Measurements from ENCODE around the gene ETNK1. TPM values are rescaled to one million over a fixed set of nuclear protein-coding genes. Genes with fewer than 3 reads are reported as not detected.
"Not testable (repeated sequence)": the region's sequence is repeated elsewhere in the genome, so short reads cannot be mapped to it uniquely, and the experiment has no call there.

The ETNK1 gene
- total RNA-seq, 1 donor from 2014 or later, result 105 TPM

- H3K9me3 Mint-ChIP-seq, result no peaks in the 10 kb centered on the region
- H3K36me3 Mint-ChIP-seq, result no peaks in the 10 kb centered on the region
- H3K4me1 Mint-ChIP-seq, result peaks cover 2% of the 10 kb centered on the region
- H3K27me3 Mint-ChIP-seq (ENCODE audit: low read depth), result no peaks in the 10 kb centered on the region
- TF ChIP-seq, protein P1, sequence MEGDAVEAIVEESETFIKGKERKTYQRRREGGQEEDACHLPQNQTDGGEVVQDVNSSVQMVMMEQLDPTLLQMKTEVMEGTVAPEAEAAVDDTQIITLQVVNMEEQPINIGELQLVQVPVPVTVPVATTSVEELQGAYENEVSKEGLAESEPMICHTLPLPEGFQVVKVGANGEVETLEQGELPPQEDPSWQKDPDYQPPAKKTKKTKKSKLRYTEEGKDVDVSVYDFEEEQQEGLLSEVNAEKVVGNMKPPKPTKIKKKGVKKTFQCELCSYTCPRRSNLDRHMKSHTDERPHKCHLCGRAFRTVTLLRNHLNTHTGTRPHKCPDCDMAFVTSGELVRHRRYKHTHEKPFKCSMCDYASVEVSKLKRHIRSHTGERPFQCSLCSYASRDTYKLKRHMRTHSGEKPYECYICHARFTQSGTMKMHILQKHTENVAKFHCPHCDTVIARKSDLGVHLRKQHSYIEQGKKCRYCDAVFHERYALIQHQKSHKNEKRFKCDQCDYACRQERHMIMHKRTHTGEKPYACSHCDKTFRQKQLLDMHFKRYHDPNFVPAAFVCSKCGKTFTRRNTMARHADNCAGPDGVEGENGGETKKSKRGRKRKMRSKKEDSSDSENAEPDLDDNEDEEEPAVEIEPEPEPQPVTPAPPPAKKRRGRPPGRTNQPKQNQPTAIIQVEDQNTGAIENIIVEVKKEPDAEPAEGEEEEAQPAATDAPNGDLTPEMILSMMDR (IDR thresholded peaks at IDR 0.05; ENCODE audit: unreplicated experiment), result no peak
- DNase-seq (ENCODE audit: low spot score in 2 of 2, unreplicated experiment in 2 of 2), result no peak
- H3K4me3 Mint-ChIP-seq, result no peak overlapping the region
- no peak overlapping the region for H3K27ac Mint-ChIP-seq
Observed at GRCh38 chr12:22588817-22589216, 36.2 kb upstream of the ETNK1 start.

DNA sequence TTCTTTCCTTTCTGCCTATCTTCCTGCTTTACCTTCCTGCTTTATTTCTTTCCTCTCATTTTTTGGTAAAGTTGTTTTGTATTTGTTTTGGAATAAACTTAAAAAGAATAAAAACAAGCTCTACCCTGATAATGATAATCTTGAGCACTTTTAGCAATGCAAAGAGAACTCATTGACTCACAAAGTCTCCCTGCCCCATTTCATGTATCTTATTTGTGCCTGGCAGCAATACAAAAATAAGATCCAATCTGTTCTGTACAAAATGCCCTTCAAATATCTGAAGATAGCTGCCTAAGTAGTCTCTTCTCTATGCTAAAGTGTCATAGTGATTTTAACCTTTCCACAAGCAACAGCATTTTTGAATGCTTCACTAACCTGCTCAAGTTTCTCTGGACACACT lies 31.1 kb upstream of the ETNK1 start:
- DNase-seq (ENCODE audit: low spot score in 2 of 2, unreplicated experiment in 2 of 2), result no peak
- no peaks in the 10 kb centered on the region for H3K9me3 Mint-ChIP-seq
- H3K27me3 Mint-ChIP-seq (ENCODE audit: low read depth), result no peaks in the 10 kb centered on the region
- no peaks in the 10 kb centered on the region for H3K36me3 Mint-ChIP-seq
- peaks cover 2% of the 10 kb centered on the region for H3K4me1 Mint-ChIP-seq
- no peak overlapping the region for H3K27ac Mint-ChIP-seq
- TF ChIP-seq, protein P1 (IDR thresholded peaks at IDR 0.05; ENCODE audit: unreplicated experiment), result no peak
- H3K4me3 Mint-ChIP-seq, result no peak overlapping the region

- H3K36me3 Mint-ChIP-seq; H3K27ac Mint-ChIP-seq; DNase-seq (ENCODE audit: low spot score in 2 of 2, unreplicated experiment in 2 of 2); H3K27me3 Mint-ChIP-seq (ENCODE audit: low read depth); H3K4me1 Mint-ChIP-seq; H3K4me3 Mint-ChIP-seq: not testable (repeated sequence)
- peaks cover 11% of the 10 kb centered on the region for H3K9me3 Mint-ChIP-seq
Observed at GRCh38 chr12:22597539-22597938, 27.4 kb upstream of the ETNK1 start.

DNA sequence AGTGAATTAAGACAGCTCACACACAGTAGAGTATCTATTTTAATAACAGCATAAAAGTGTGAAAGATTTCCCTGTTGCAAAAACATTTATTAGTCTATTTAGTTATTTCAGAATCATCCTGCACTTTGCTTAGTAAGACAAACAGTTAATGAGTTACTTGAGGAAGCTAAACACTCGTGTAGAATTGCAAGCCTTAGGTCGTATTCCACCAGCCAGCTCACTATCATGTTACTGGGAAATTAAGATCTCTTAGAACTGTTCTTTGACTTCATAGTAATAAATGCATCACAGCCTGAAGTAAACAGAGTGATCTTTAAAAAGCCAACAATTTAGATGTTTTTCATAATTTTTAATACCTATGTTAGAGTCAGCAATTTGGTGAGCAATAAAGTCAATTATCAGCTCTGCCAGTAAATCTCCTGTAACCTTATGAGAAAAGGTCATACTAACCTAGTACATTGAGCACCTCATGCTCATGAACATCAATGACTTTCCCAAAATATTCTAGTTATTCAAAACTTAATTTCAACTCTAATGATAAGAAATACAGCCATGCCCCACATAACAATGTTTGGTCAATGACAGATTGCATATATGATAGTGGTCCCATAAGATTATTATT lies 26.7 kb upstream of the ETNK1 start:
- H3K9me3 Mint-ChIP-seq, result peaks cover 18% of the 10 kb centered on the region
- no peaks in the 10 kb centered on the region for H3K27me3 Mint-ChIP-seq (ENCODE audit: low read depth)
- no peaks in the 10 kb centered on the region for H3K36me3 Mint-ChIP-seq
- no peak overlapping the region for H3K4me3 Mint-ChIP-seq
- no peak for DNase-seq (ENCODE audit: low spot score in 2 of 2, unreplicated experiment in 2 of 2)
- TF ChIP-seq, protein P1 (IDR thresholded peaks at IDR 0.05; ENCODE audit: unreplicated experiment), result no peak
- H3K4me1 Mint-ChIP-seq, result no peaks in the 10 kb centered on the region
- no peak overlapping the region for H3K27ac Mint-ChIP-seq

GRCh38 chr12:22598763-22599161 lies 26.2 kb upstream of the ETNK1 start:
- Mint-ChIP-seq H3K9me3 (peaks cover 23% of the 10 kb centered on the region), H3K4me1 (no peaks in the 10 kb centered on the region), H3K27ac (no peak overlapping the region), H3K27me3 (ENCODE audit: low read depth) (no peaks in the 10 kb centered on the region), H3K36me3 (no peaks in the 10 kb centered on the region), H3K4me3 (no peak overlapping the region)
- DNase-seq (ENCODE audit: low spot score in 2 of 2, unreplicated experiment in 2 of 2), result no peak
- TF ChIP-seq, protein P1 (IDR thresholded peaks at IDR 0.05; ENCODE audit: unreplicated experiment), result no peak

DNA sequence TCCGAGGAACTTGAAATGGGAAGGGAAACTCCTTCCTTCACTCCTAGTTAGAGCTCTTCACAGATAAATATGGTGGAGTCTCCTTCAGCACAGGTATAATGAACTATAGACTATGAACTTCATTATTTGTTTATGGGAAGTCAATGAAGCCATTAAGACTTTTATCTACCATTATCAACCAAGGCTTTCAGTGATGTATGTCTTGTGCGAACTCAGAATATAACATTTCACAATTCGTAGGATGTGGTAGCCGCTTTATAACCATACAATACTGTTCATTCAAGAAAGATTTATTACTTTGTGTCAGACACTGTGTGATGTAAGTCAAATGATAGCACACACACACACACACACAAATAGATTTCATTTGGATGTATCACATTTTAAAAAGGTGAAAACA lies 24.8 kb upstream of the ETNK1 start:
- peaks cover 26% of the 10 kb centered on the region for H3K9me3 Mint-ChIP-seq
- TF ChIP-seq, protein P1 (IDR thresholded peaks at IDR 0.05; ENCODE audit: unreplicated experiment), result no peak
- no peak for DNase-seq (ENCODE audit: low spot score in 2 of 2, unreplicated experiment in 2 of 2)
- no peaks in the 10 kb centered on the region for H3K27me3 Mint-ChIP-seq (ENCODE audit: low read depth)
- no peaks in the 10 kb centered on the region for H3K4me1 Mint-ChIP-seq
- H3K36me3 Mint-ChIP-seq, result no peaks in the 10 kb centered on the region
- no peak overlapping the region for H3K27ac Mint-ChIP-seq
- no peak overlapping the region for H3K4me3 Mint-ChIP-seq

All from mesothelial cell of epicardium (in vitro differentiated cells).